GM12892 (cell line): Measurements from ENCODE around the gene CTDSP1.

Experiments used
- DNase-seq: peaks from one replicate; pipeline ENCODE4 v3.0.0; 2011; ENCODE audit not compliant: insufficient read length
- FAIRE-seq: peaks from 2 replicates; lab custom pipeline; 2011; peaks lifted over from hg19 to GRCh38; lab: Jason Lieb, UNC
- POLR2A ChIP-seq: IDR thresholded peaks from 2 replicates; pipeline ENCODE4 v1.6.1; 2011; ENCODE audit warnings: low read depth, low read length, control low read depth
- POLR2AphosphoS5 ChIP-seq: IDR thresholded peaks from 2 replicates; pipeline ENCODE4 v1.6.1; 2011; ENCODE audit warnings: low read depth, low read length, control low read depth
- TAF1 ChIP-seq: IDR thresholded peaks from 2 replicates; pipeline ENCODE4 v1.6.1; 2011; ENCODE audit warnings: low read depth, mild to moderate bottlenecking, control low read depth, low read length, borderline replicate concordance

Gene CTDSP1

DNA sequence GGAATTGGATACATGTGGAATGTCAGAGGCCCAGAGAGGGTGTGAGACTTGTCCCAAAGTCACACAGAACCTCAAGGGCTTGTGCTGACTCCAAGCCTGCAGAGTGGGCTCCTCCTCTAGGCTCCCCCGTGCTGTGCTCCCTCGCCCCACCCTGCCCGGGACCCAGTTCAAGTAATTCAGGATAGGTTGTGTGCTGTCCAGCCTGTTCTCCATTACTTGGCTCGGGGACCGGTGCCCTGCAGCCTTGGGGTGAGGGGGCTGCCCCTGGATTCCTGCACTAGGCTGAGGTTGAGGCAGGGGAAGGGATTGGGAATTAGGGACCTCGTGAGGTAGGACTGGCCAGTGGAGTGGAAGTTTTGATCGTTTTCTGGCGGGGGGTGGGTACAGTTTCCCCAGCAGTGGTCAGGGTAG, 2.8 kb downstream of the CTDSP1 start:
- no peak for DNase-seq
- no peak for FAIRE-seq
- TF ChIP-seq POLR2A (no peak), TAF1 (no peak), POLR2AphosphoS5 (no peak)

DNA sequence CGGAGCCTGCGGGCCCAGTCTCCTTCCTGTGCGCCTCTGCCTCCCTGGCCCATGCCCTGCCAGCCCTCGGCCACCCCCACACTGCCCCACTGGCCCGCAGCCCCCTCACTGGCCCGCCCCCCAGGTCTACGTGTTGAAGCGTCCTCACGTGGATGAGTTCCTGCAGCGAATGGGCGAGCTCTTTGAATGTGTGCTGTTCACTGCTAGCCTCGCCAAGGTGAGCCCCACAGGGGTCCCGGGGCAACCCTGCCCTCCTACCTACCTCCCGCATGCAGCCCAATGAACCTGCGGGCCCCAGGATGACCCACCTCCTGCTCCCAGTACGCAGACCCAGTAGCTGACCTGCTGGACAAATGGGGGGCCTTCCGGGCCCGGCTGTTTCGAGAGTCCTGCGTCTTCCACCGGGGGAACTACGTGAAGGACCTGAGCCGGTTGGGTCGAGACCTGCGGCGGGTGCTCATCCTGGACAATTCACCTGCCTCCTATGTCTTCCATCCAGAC, 3.3 kb downstream of the CTDSP1 start:
- TF ChIP-seq POLR2AphosphoS5 (no peak), TAF1 (no peak), POLR2A (no peak)
- FAIRE-seq (no peak), DNase-seq (no peak)

DNA sequence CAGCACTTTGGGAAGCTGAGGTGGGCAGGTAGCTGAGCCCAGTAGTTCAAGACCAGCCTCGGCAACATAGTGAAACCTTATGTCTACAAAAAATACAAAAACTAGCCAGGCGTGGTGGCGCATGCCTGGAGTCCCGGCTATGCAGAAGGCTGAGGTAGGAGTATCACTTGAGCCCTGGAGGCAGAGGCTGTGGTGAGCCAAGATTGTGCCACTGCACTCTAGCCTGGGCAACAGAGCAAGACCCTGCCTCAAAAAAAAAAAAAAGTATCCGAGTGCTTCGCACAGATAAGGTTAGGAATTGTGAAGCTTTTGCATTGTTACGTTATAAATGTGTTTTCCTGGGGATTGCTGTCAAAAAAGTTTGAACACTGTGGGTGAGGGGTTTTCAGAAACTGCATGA, 4.1 kb downstream of the CTDSP1 start:
- FAIRE-seq (no peak), DNase-seq (no peak)
- TF ChIP-seq POLR2A: no peak
- no peak for TF ChIP-seq POLR2AphosphoS5
- TF ChIP-seq TAF1: no peak

DNA sequence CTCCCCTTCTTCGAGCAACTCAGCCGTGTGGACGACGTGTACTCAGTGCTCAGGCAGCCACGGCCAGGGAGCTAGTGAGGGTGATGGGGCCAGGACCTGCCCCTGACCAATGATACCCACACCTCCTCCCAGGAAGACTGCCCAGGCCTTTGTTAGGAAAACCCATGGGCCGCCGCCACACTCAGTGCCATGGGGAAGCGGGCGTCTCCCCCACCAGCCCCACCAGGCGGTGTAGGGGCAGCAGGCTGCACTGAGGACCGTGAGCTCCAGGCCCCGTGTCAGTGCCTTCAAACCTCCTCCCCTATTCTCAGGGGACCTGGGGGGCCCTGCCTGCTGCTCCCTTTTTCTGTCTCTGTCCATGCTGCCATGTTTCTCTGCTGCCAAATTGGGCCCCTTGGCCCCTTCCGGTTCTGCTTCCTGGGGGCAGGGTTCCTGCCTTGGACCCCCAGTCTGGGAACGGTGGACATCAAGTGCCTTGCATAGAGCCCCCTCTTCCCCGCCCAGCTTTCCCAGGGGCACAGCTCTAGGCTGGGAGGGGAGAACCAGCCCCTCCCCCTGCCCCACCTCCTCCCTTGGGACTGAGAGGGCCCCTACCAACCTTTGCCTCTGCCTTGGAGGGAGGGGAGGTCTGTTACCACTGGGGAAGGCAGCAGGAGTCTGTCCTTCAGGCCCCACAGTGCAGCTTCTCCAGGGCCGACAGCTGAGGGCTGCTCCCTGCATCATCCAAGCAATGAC, 4.8 kb downstream of the CTDSP1 start:
- DNase-seq (no peak), FAIRE-seq (no peak)
- no peak for TF ChIP-seq POLR2A
- no peak for TF ChIP-seq POLR2AphosphoS5
- no peak for TF ChIP-seq TAF1

DNA sequence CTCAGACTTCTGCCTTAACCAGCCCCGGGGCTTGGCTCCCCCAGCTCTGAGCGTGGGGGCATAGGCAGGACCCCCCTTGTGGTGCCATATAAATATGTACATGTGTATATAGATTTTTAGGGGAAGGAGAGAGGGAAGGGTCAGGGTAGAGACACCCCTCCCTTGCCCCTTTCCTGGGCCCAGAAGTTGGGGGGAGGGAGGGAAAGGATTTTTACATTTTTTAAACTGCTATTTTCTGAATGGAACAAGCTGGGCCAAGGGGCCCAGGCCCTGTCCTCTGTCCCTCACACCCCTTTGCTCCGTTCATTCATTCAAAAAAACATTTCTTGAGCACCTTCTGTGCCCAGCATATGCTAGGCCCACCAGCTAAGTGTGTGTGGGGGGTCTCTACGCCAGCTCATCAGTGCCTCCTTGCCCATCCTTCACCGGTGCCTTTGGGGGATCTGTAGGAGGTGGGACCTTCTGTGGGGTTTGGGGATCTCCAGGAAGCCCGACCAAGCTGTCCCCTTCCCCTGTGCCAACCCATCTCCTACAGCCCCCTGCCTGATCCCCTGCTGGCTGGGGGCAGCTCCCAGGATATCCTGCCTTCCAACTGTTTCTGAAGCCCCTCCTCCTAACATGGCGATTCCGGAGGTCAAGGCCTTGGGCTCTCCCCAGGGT, 5.5 kb downstream of the CTDSP1 start:
- TF ChIP-seq POLR2A: no peak
- no peak for TF ChIP-seq TAF1
- TF ChIP-seq POLR2AphosphoS5: no peak
- no peak for DNase-seq
- FAIRE-seq: no peak

DNA sequence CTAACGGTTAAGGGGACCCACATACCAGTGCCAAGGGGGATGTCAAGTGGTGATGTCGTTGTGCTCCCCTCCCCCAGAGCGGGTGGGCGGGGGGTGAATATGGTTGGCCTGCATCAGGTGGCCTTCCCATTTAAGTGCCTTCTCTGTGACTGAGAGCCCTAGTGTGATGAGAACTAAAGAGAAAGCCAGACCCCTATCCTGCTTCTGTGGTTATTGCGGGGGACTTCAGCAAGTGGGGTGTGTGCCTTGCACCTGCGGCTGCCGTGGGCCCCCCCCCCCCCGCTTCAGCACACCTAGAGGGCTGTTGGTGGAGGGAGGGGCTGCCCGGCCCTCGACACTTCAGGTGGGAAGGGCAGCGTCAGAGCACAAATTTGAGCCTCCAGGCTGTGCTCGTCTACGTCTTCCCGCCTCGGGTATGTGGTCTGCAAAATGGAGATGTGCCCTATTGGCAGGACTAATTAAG, 6.1 kb downstream of the CTDSP1 start:
- no peak for FAIRE-seq
- no peak for DNase-seq
- TF ChIP-seq POLR2A (no peak), POLR2AphosphoS5 (peak; percentile 24; the same call in 1 of the 2 replicates), TAF1 (no peak)

DNA sequence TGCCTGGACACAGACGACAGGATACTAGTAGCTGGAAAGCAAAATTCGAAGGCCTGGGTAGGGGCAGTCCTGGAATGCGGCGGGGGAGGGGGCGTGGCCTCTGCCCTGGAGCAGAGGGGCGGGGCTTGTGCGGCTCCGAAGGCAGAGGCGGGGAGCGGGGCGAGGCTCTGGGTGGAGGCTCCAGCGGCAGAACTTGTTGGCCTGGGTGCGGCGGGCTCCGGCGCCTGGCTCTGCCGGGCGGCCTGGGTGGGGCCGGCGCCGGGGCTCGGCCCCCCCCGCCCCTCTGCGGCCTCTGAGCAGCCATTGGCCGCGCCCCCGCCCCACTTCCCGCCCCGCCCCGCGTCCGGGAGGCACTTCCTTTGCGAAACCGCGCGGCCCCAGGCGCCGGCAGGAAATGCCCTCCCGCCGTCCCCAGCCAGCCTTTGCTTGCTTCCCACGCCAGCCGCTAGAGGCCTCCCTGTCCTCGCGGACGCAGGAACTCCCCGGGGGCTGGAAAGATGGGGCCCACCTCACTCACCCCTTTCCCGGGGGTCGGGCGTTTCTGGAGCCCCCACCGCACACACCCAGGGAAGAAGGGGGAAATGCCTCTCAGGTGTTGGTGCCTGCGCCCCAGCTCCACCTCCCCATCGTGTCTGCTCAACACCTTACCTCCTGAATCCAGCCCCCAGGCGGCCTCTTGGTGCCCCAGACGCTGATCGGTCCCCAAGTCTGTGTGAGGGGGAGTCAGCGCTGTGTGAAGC, 6.7 kb downstream of the CTDSP1 start:
- DNase-seq: peak; percentile 94
- 0 out of 2 replicates have a peak, but pooled peaks have one; percentile 18 for TF ChIP-seq TAF1
- 0 out of 2 replicates have a peak, but pooled peaks have one; percentile 1 for TF ChIP-seq POLR2AphosphoS5
- TF ChIP-seq POLR2A: peak; percentile 46; the same call in 1 of the 2 replicates
- peak; percentile 92 for FAIRE-seq

DNA sequence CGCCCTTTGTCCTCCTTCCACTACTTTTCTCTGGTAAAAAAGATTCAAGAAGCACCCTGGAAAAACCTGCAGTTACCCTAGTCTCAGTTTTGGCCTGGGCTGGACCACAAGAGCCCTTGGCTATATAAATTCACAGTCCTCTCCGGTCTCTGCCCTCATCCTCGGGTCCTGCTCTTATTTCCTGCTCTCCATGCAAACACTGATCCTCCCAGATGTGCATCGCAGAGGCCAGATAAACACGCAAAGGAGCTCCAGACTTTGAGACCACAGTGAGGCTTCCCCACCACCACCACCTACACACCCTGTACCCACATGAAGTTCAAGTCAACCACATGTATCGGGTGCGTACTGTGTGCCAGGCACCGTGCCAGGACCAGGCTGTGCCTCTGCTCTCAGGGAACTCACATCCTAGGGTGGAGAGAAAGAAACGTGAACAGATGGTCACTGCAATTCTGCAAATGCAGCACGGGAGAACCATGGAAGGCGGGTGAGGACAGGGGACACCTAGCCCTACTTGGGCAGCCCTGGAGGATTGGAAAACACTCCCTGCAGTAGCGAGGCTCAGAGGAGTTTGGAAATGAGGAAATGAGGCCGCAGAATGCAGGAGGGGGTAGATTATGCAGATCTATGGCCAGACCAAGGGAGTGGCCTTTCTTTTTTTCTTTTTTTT, 7.4 kb downstream of the CTDSP1 start:
- TF ChIP-seq POLR2A: no peak
- TF ChIP-seq POLR2AphosphoS5: no peak
- TF ChIP-seq TAF1: no peak
- peak; percentile 79 for FAIRE-seq
- no peak for DNase-seq

DNA sequence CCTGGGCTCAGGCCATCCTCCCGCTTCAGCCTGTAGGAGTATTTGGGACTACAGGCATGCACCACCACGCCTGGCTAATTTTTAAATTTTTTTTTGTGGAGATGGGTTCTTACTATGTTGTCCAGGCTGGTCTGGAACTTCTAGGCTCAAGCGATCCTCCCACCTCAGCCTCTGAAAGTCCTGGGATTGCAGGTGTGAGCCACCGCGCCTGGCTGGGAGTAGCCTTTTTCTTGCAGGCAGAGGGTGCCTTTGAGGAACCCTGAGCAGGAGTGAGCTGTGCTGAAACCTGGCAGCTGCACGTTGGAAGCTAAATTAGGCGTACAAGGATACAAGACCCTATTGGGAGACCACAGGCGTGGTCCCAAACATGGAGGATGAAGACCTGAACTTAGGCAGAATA, 8.0 kb downstream of the CTDSP1 start:
- FAIRE-seq: no peak
- no peak for DNase-seq
- TF ChIP-seq POLR2A (no peak), TAF1 (no peak), POLR2AphosphoS5 (no peak)

DNA sequence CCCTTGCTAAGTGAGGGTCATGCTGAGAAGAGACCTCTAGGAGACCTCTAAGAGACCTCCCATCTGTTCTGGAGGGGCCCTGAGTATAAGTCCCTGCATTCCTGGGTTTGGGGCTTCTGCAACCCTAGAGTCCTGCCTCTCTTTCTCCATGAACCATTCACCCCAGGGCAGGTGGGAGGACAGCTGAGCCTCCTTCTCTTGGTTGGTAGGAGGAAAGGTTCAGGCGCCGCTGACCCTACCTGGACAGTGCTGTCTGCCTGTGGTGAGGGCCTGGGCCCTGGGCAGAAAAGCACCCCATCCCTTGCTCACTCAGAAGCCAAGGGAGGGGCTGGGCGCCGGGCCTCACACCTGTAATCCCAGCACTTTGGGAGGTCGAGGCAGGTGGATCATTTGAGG, 18.7 kb downstream of the CTDSP1 start:
- FAIRE-seq: no peak
- TF ChIP-seq TAF1: no peak
- TF ChIP-seq POLR2AphosphoS5: no peak
- TF ChIP-seq POLR2A: no peak
- no peak for DNase-seq
